MM.1S (cell line): ENCODE measurements around the gene AGAP3.

ENCODE experiments used
- DNase-seq: peaks from one replicate; pipeline ENCODE4 v3.0.0-alpha.2; 2015
- H2AFZ ChIP-seq: fragments of 300-600 bp; sonication (generic); 2 replicates; pipeline ENCODE4 v1.6.0; 2016; ENCODE audit warnings: antibody characterized with exemption, low read length
- H3F3A ChIP-seq: fragments of 300-600 bp; sonication (generic); 2 replicates; pipeline ENCODE4 v1.6.1; 2016; ENCODE audit warnings: mild to moderate bottlenecking, antibody characterized with exemption, low read length, moderate library complexity, mixed read lengths; ENCODE audit not compliant: insufficient read depth
- H3K27ac ChIP-seq: fragments of 300-600 bp; sonication (generic); 2 replicates; pipeline ENCODE4 v1.5.1; 2016; ENCODE audit warnings: mild to moderate bottlenecking, low read length
- H3K27me3 ChIP-seq: fragments of 300-600 bp; sonication (generic); replicated peaks from 2 replicates; pipeline ENCODE4 v1.6.0; 2016; ENCODE audit warnings: low read length; ENCODE audit not compliant: insufficient read depth
- H3K36me3 ChIP-seq: fragments of 300-600 bp; sonication (generic); replicated peaks from 2 replicates; pipeline ENCODE4 v1.6.1; 2016; ENCODE audit warnings: mild to moderate bottlenecking, low read length, mixed read lengths; ENCODE audit not compliant: insufficient read depth
- H3K4me1 ChIP-seq: fragments of 300-600 bp; sonication (generic); 2 replicates; pipeline ENCODE4 v1.6.1; 2016; ENCODE audit warnings: low read length, mixed read lengths
- H3K4me2 ChIP-seq: fragments of 300-600 bp; sonication (generic); 2 replicates; pipeline ENCODE4 v1.6.0; 2016; ENCODE audit warnings: low read depth, low read length
- H3K4me3 ChIP-seq: fragments of 300-600 bp; sonication (generic); 2 replicates; pipeline ENCODE4 v1.5.1; 2016; ENCODE audit warnings: low read length, mixed read lengths
- H3K79me2 ChIP-seq: fragments of 300-600 bp; sonication (generic); 2 replicates; pipeline ENCODE4 v1.6.1; 2016; ENCODE audit warnings: mixed run types, low read length, mixed read lengths
- H3K9ac ChIP-seq: fragments of 300-600 bp; sonication (generic); 2 replicates; pipeline ENCODE4 v1.6.1; 2016; ENCODE audit warnings: low read length, mixed read lengths
- H3K9me2 ChIP-seq: fragments of 300-600 bp; sonication (generic); replicated peaks from 2 replicates; pipeline ENCODE4 v1.6.1; 2016; ENCODE audit warnings: mild to moderate bottlenecking, low read length, mixed read lengths; ENCODE audit not compliant: insufficient read depth
- H3K9me3 ChIP-seq: fragments of 300-600 bp; sonication (generic); replicated peaks from 2 replicates; pipeline ENCODE4 v1.6.1; 2016; ENCODE audit warnings: mild to moderate bottlenecking, low read length, mixed read lengths; ENCODE audit not compliant: insufficient read depth
- H4K20me1 ChIP-seq: fragments of 300-600 bp; sonication (generic); 2 replicates; pipeline ENCODE4 v1.6.1; 2016; ENCODE audit warnings: mild to moderate bottlenecking, low read length, moderate library complexity, mixed read lengths; ENCODE audit not compliant: insufficient read depth
- EZH2 ChIP-seq: fragments of 300-600 bp; sonication (generic); optimal IDR thresholded peaks from 2 replicates; pipeline ENCODE3; 2017; ENCODE audit warnings: low read depth, mild to moderate bottlenecking, antibody characterized with exemption, low read length, mixed read lengths
- EZH2phosphoT487 ChIP-seq: fragments of 300-600 bp; sonication (generic); IDR thresholded peaks from 2 replicates; pipeline ENCODE4 v1.6.1; 2018; ENCODE audit warnings: antibody characterized with exemption, low read length
- TF ChIP-seq, protein P1 (sequence below): fragments of 300-600 bp; sonication (generic); IDR thresholded peaks from 2 replicates; pipeline ENCODE4 v1.5.1; 2016; ENCODE audit warnings: antibody characterized with exemption, low read length, mixed read lengths

Gene AGAP3

DNA sequence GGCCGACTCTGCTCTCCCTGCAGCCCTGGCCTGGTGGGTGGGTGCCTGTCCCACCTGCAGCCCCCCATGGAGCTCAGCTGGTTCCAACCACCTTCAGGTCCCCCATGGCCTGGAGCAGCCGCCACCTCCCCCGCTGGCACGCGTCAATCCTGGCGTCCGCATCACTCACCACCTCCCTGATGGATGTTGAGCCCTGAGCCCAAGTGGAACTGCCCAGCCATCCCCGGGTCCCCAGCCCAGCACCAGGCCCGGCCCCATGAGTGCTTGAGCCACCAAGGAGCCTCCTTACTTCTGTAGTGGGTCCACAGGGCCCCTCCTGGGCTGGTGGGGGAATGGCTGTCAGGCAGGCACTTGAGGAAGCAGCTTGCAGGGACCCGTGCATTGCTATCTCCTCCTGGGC lies 14.6 kb downstream of the AGAP3 start:
- Histone ChIP-seq H3K9me3 (no peaks in the 10 kb centered on the region), H3K9me2 (no peaks in the 10 kb centered on the region), H3K9ac (no peak overlapping the region), H2AFZ (no peak overlapping the region), H3K27me3 (no peaks in the 10 kb centered on the region), H3K4me1 (no peaks in the 10 kb centered on the region), H3K79me2 (peaks cover 80% of the 10 kb centered on the region), H3K27ac (no peak overlapping the region), H3F3A (no peaks in the 10 kb centered on the region), H4K20me1 (0 out of 2 replicates have a peak, but pooled peaks cover 5% of the 10 kb centered on the region), H3K36me3 (no peaks in the 10 kb centered on the region), H3K4me3 (no peak overlapping the region), H3K4me2 (no peak overlapping the region)
- DNase-seq, result no peak
- TF ChIP-seq EZH2phosphoT487 (no peak), EZH2 (no peak)

DNA sequence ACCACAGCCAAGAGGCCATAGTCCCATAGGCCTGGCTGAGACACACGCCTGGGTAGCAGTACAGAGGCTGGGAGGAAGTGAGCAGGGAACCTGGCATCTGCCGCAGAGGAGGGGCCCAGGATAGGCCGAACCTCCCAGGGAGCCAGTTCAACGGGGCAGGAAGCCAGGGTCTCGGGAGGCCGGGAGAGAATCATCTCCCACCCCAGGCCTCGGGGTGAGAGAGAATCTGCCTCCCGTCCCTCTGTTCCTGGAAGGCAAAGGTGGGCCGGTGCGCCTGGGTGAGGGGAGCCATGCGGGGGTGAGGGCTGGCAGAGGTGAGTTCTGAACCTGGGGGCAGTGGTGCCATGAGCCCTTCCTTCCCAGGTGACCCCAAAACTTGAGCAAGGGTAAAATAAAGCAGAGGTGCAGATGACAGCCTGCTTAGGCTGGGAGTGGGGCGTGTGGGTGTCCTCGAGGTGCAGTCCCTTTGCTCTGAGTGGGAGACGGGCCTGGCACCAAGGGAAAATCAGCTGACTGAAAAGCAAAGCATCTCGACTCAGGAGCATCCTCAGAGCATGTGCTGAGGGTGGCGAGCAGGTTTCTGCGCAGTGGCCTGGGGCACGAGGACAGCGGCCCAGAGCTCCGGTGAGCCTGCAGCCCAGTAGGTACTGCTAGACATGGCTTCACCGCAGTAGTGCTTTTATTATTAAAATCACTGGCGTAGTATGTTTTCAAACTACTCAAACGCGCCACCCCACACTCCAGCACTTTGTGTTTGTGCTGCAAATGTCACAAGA lies 15.5 kb downstream of the AGAP3 start:
- H3F3A ChIP-seq, result no peaks in the 10 kb centered on the region
- H3K9ac ChIP-seq, result no peak overlapping the region
- peaks cover 72% of the 10 kb centered on the region for H3K79me2 ChIP-seq
- no peak overlapping the region for H3K4me2 ChIP-seq
- no peaks in the 10 kb centered on the region for H3K9me2 ChIP-seq
- no peaks in the 10 kb centered on the region for H3K9me3 ChIP-seq
- H3K4me1 ChIP-seq, result no peaks in the 10 kb centered on the region
- no peak overlapping the region for H2AFZ ChIP-seq
- no peak overlapping the region for H3K27ac ChIP-seq
- no peaks in the 10 kb centered on the region for H3K27me3 ChIP-seq
- H3K36me3 ChIP-seq, result no peaks in the 10 kb centered on the region
- TF ChIP-seq EZH2 (no peak), EZH2phosphoT487 (no peak)
- TF ChIP-seq, protein P1, sequence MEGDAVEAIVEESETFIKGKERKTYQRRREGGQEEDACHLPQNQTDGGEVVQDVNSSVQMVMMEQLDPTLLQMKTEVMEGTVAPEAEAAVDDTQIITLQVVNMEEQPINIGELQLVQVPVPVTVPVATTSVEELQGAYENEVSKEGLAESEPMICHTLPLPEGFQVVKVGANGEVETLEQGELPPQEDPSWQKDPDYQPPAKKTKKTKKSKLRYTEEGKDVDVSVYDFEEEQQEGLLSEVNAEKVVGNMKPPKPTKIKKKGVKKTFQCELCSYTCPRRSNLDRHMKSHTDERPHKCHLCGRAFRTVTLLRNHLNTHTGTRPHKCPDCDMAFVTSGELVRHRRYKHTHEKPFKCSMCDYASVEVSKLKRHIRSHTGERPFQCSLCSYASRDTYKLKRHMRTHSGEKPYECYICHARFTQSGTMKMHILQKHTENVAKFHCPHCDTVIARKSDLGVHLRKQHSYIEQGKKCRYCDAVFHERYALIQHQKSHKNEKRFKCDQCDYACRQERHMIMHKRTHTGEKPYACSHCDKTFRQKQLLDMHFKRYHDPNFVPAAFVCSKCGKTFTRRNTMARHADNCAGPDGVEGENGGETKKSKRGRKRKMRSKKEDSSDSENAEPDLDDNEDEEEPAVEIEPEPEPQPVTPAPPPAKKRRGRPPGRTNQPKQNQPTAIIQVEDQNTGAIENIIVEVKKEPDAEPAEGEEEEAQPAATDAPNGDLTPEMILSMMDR, result no peak
- H4K20me1 ChIP-seq, result 0 out of 2 replicates have a peak, but pooled peaks cover 5% of the 10 kb centered on the region
- DNase-seq, result no peak
- H3K4me3 ChIP-seq, result no peak overlapping the region

DNA sequence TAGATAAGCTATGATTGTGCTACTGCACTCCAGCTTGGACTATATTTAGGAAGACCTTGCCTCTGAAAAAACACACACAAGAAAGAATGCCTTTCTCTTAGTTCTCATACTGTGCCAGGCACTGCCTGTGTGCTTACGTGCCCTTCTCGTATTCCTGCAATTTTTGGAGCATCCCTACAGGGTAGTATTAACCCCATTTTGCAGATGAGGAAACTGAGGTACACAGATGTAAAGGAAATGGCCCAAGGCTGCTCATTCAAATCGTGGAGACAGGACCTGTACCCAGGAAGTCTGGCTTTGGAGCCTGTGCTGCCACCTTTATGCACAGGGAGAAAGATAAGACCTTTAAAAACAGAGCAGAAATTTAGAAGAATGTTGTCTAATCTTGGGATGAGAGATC lies 16.7 kb downstream of the AGAP3 start:
- Histone ChIP-seq H3K9me2 (no peaks in the 10 kb centered on the region), H2AFZ (no peak overlapping the region), H3K27me3 (no peaks in the 10 kb centered on the region), H4K20me1 (0 out of 2 replicates have a peak, but pooled peaks cover 5% of the 10 kb centered on the region), H3K4me3 (no peak overlapping the region), H3K36me3 (no peaks in the 10 kb centered on the region), H3K79me2 (peaks cover 61% of the 10 kb centered on the region), H3K4me1 (no peaks in the 10 kb centered on the region), H3F3A (no peaks in the 10 kb centered on the region), H3K9ac (no peak overlapping the region), H3K27ac (no peak overlapping the region), H3K9me3 (no peaks in the 10 kb centered on the region), H3K4me2 (no peak overlapping the region)
- DNase-seq, result no peak
- TF ChIP-seq EZH2 (no peak), EZH2phosphoT487 (no peak)
- TF ChIP-seq, protein P1, result no peak

DNA sequence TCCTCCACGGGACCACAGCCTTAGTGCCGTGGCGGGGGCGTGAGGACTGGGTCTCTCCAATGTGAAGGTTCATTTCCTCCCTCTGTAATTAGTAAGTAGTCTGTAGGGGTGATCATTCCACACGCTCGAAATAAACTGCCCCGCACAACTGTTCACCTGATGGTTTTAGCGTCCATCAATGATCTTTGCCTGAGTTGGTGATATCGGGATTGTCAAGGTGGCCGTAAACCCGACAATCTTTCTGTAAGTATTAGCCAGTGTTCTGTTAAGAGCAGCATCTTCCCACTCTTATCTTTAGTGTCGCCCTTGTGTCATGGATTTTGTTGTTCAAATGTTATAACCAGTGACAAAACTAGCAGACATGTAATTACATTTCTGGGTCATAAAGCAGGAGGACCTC lies 17.7 kb downstream of the AGAP3 start:
- Histone ChIP-seq H4K20me1 (0 out of 2 replicates have a peak, but pooled peaks cover 5% of the 10 kb centered on the region), H3K9me3 (no peaks in the 10 kb centered on the region), H3K27me3 (no peaks in the 10 kb centered on the region), H3K36me3 (no peaks in the 10 kb centered on the region), H3K79me2 (peaks cover 52% of the 10 kb centered on the region), H3K9ac (no peak overlapping the region), H3K27ac (no peak overlapping the region), H3K4me1 (no peaks in the 10 kb centered on the region), H3K4me2 (no peak overlapping the region), H3K9me2 (no peaks in the 10 kb centered on the region), H3K4me3 (no peak overlapping the region), H3F3A (no peaks in the 10 kb centered on the region), H2AFZ (no peak overlapping the region)
- TF ChIP-seq, protein P1, result no peak
- TF ChIP-seq EZH2phosphoT487 (no peak), EZH2 (no peak)
- no peak for DNase-seq
